ENCODE measurements around the gene DNHD1. TPM values are rescaled to one million over a fixed set of nuclear protein-coding genes. Genes with fewer than 3 reads are reported as not detected.

Gene DNHD1
- total RNA-seq, 1 donor from 2014 or later: 4.7 TPM

- H3K36me3 ChIP-seq (ENCODE audit: control insufficient read depth in 3 of 3, insufficient read depth in 3 of 3, low read length in 3 of 3): peaks cover 7 to 15% (median 12%) of the 10 kb centered on the region in 3 donors
- H3K9ac ChIP-seq (ENCODE audit: low read depth in 1 of 3, low read length in 3 of 3): peak overlapping the region in 1 of 3 donors; percentile 22
- peaks cover 13 to 36% (median 24%) of the 10 kb centered on the region in 3 donors for H3K4me1 ChIP-seq (ENCODE audit: control insufficient read depth in 3 of 3, insufficient read depth in 3 of 3, low read length in 3 of 3)
- peak overlapping the region; percentile 42 for H3K27ac ChIP-seq (ENCODE audit: low read depth, low read length)
- H3K9me3 ChIP-seq (ENCODE audit: control insufficient read depth in 3 of 3, low read length in 3 of 3): no peaks in the 10 kb centered on the region
- H3K4me3 ChIP-seq (ENCODE audit: low read length in 3 of 3): peak overlapping the region in 1 of 3 donors; percentile 31
- no peaks in the 10 kb centered on the region for H3K27me3 ChIP-seq (ENCODE audit: control insufficient read depth in 3 of 3, insufficient read depth in 3 of 3, low read length in 3 of 3)
Observed at GRCh38 chr11:6468712-6469495, 28.2 kb upstream of the DNHD1 start.

GRCh38 chr11:6469599-6469998 lies 27.5 kb upstream of the DNHD1 start:
- Histone ChIP-seq H3K4me3 (ENCODE audit: low read length in 3 of 3) (peak overlapping the region in 1 of 3 donors; percentile 31), H3K9me3 (ENCODE audit: control insufficient read depth in 3 of 3, low read length in 3 of 3) (no peaks in the 10 kb centered on the region), H3K27me3 (ENCODE audit: control insufficient read depth in 3 of 3, insufficient read depth in 3 of 3, low read length in 3 of 3) (no peaks in the 10 kb centered on the region), H3K36me3 (ENCODE audit: control insufficient read depth in 3 of 3, insufficient read depth in 3 of 3, low read length in 3 of 3) (peaks cover 4 to 8% (median 8%) of the 10 kb centered on the region in 3 donors), H3K9ac (ENCODE audit: low read depth in 1 of 3, low read length in 3 of 3) (peak overlapping the region in 1 of 3 donors; percentile 22), H3K27ac (ENCODE audit: low read depth, low read length) (peak overlapping the region; percentile 42), H3K4me1 (ENCODE audit: control insufficient read depth in 3 of 3, insufficient read depth in 3 of 3, low read length in 3 of 3) (peaks cover 19 to 42% (median 27%) of the 10 kb centered on the region in 3 donors)

GRCh38 chr11:6472934-6473333 lies 24.1 kb upstream of the DNHD1 start:
- H3K36me3 ChIP-seq (ENCODE audit: control insufficient read depth in 3 of 3, insufficient read depth in 3 of 3, low read length in 3 of 3): peaks cover 12 to 16% (median 14%) of the 10 kb centered on the region in 3 donors
- peak overlapping the region; percentile 70 to 93 (median 81) for H3K4me3 ChIP-seq (ENCODE audit: low read length in 3 of 3)
- no peaks in the 10 kb centered on the region for H3K9me3 ChIP-seq (ENCODE audit: control insufficient read depth in 3 of 3, low read length in 3 of 3)
- no peaks in the 10 kb centered on the region for H3K27me3 ChIP-seq (ENCODE audit: control insufficient read depth in 3 of 3, insufficient read depth in 3 of 3, low read length in 3 of 3)
- peaks cover 18 to 33% (median 24%) of the 10 kb centered on the region in 3 donors for H3K4me1 ChIP-seq (ENCODE audit: control insufficient read depth in 3 of 3, insufficient read depth in 3 of 3, low read length in 3 of 3)
- no peak overlapping the region for H3K27ac ChIP-seq (ENCODE audit: low read depth, low read length)
- H3K9ac ChIP-seq (ENCODE audit: low read depth in 1 of 3, low read length in 3 of 3): peak overlapping the region; percentile 44 to 94 (median 79)

GRCh38 chr11:6473451-6474412 lies 23.3 kb upstream of the DNHD1 start, which contains the start of gene TRIM3:
TRIM3 (minus strand) TSS chr11:6473941; CDS start chr11:6465695, 8,246 bp downstream.
- H3K36me3 ChIP-seq (ENCODE audit: control insufficient read depth in 3 of 3, insufficient read depth in 3 of 3, low read length in 3 of 3): peaks cover 20 to 23% (median 22%) of the 10 kb centered on the region in 3 donors
- peak within 1 kb of the TSS; percentile 82 to 94 (median 94) for H3K9ac ChIP-seq (ENCODE audit: low read depth in 1 of 3, low read length in 3 of 3)
- H3K27me3 ChIP-seq (ENCODE audit: control insufficient read depth in 3 of 3, insufficient read depth in 3 of 3, low read length in 3 of 3): no peaks in the 10 kb centered on the region
- H3K4me3 ChIP-seq (ENCODE audit: low read length in 3 of 3): peak within 1 kb of the TSS; percentile 81 to 93 (median 90)
- peak within 1 kb of the TSS; percentile 89 for H3K27ac ChIP-seq (ENCODE audit: low read depth, low read length)
- H3K9me3 ChIP-seq (ENCODE audit: control insufficient read depth in 3 of 3, low read length in 3 of 3): no peaks in the 10 kb centered on the region
- peaks cover 18 to 29% (median 22%) of the 10 kb centered on the region in 3 donors for H3K4me1 ChIP-seq (ENCODE audit: control insufficient read depth in 3 of 3, insufficient read depth in 3 of 3, low read length in 3 of 3)

- H3K36me3 ChIP-seq (ENCODE audit: control insufficient read depth in 3 of 3, insufficient read depth in 3 of 3, low read length in 3 of 3): peaks cover 26 to 27% (median 27%) of the 10 kb centered on the region in 3 donors
- peak overlapping the region; percentile 70 to 77 (median 75) for H3K4me3 ChIP-seq (ENCODE audit: low read length in 3 of 3)
- peak overlapping the region; percentile 89 for H3K27ac ChIP-seq (ENCODE audit: low read depth, low read length)
- H3K9me3 ChIP-seq (ENCODE audit: control insufficient read depth in 3 of 3, low read length in 3 of 3): no peaks in the 10 kb centered on the region
- H3K4me1 ChIP-seq (ENCODE audit: control insufficient read depth in 3 of 3, insufficient read depth in 3 of 3, low read length in 3 of 3): peaks cover 18 to 22% (median 20%) of the 10 kb centered on the region in 3 donors
- H3K27me3 ChIP-seq (ENCODE audit: control insufficient read depth in 3 of 3, insufficient read depth in 3 of 3, low read length in 3 of 3): no peaks in the 10 kb centered on the region
- H3K9ac ChIP-seq (ENCODE audit: low read depth in 1 of 3, low read length in 3 of 3): peak overlapping the region; percentile 82 to 85 (median 85)
Observed at GRCh38 chr11:6474413-6474792, 22.7 kb upstream of the DNHD1 start.

- H3K4me1 ChIP-seq (ENCODE audit: control insufficient read depth in 3 of 3, insufficient read depth in 3 of 3, low read length in 3 of 3): peaks cover 19 to 22% (median 22%) of the 10 kb centered on the region in 3 donors
- peak overlapping the region; percentile 89 for H3K27ac ChIP-seq (ENCODE audit: low read depth, low read length)
- H3K9ac ChIP-seq (ENCODE audit: low read depth in 1 of 3, low read length in 3 of 3): peak overlapping the region in 2 of 3 donors; percentile 7 to 85
- no peaks in the 10 kb centered on the region for H3K9me3 ChIP-seq (ENCODE audit: control insufficient read depth in 3 of 3, low read length in 3 of 3)
- peaks cover 27 to 31% (median 31%) of the 10 kb centered on the region in 3 donors for H3K36me3 ChIP-seq (ENCODE audit: control insufficient read depth in 3 of 3, insufficient read depth in 3 of 3, low read length in 3 of 3)
- no peak overlapping the region for H3K4me3 ChIP-seq (ENCODE audit: low read length in 3 of 3)
- H3K27me3 ChIP-seq (ENCODE audit: control insufficient read depth in 3 of 3, insufficient read depth in 3 of 3, low read length in 3 of 3): no peaks in the 10 kb centered on the region
Observed at GRCh38 chr11:6474806-6475500, 22.1 kb upstream of the DNHD1 start.

- Histone ChIP-seq H3K27me3 (ENCODE audit: control insufficient read depth in 3 of 3, insufficient read depth in 3 of 3, low read length in 3 of 3) (no peaks in the 10 kb centered on the region), H3K27ac (ENCODE audit: low read depth, low read length) (no peak overlapping the region), H3K9me3 (ENCODE audit: control insufficient read depth in 3 of 3, low read length in 3 of 3) (no peaks in the 10 kb centered on the region), H3K36me3 (ENCODE audit: control insufficient read depth in 3 of 3, insufficient read depth in 3 of 3, low read length in 3 of 3) (peaks cover 27 to 31% (median 31%) of the 10 kb centered on the region in 3 donors), H3K4me1 (ENCODE audit: control insufficient read depth in 3 of 3, insufficient read depth in 3 of 3, low read length in 3 of 3) (peaks cover 26 to 28% (median 28%) of the 10 kb centered on the region in 3 donors), H3K9ac (ENCODE audit: low read depth in 1 of 3, low read length in 3 of 3) (no peak overlapping the region), H3K4me3 (ENCODE audit: low read length in 3 of 3) (no peak overlapping the region)
Observed at GRCh38 chr11:6475936-6476335, 21.1 kb upstream of the DNHD1 start.

GRCh38 chr11:6476571-6476970 lies 20.5 kb upstream of the DNHD1 start:
- no peak overlapping the region for H3K4me3 ChIP-seq (ENCODE audit: low read length in 3 of 3)
- H3K27me3 ChIP-seq (ENCODE audit: control insufficient read depth in 3 of 3, insufficient read depth in 3 of 3, low read length in 3 of 3): no peaks in the 10 kb centered on the region
- no peaks in the 10 kb centered on the region for H3K9me3 ChIP-seq (ENCODE audit: control insufficient read depth in 3 of 3, low read length in 3 of 3)
- no peak overlapping the region for H3K27ac ChIP-seq (ENCODE audit: low read depth, low read length)
- H3K9ac ChIP-seq (ENCODE audit: low read depth in 1 of 3, low read length in 3 of 3): no peak overlapping the region
- peaks cover 27 to 31% (median 31%) of the 10 kb centered on the region in 3 donors for H3K36me3 ChIP-seq (ENCODE audit: control insufficient read depth in 3 of 3, insufficient read depth in 3 of 3, low read length in 3 of 3)
- H3K4me1 ChIP-seq (ENCODE audit: control insufficient read depth in 3 of 3, insufficient read depth in 3 of 3, low read length in 3 of 3): peaks cover 26 to 33% (median 28%) of the 10 kb centered on the region in 3 donors

GRCh38 chr11:6480299-6480914 lies 16.7 kb upstream of the DNHD1 start:
- peaks cover 26 to 38% (median 28%) of the 10 kb centered on the region in 3 donors for H3K4me1 ChIP-seq (ENCODE audit: control insufficient read depth in 3 of 3, insufficient read depth in 3 of 3, low read length in 3 of 3)
- peaks cover 44 to 54% (median 44%) of the 10 kb centered on the region in 3 donors for H3K36me3 ChIP-seq (ENCODE audit: control insufficient read depth in 3 of 3, insufficient read depth in 3 of 3, low read length in 3 of 3)
- H3K9ac ChIP-seq (ENCODE audit: low read depth in 1 of 3, low read length in 3 of 3): peak overlapping the region; percentile 88 to 98 (median 96)
- H3K9me3 ChIP-seq (ENCODE audit: control insufficient read depth in 3 of 3, low read length in 3 of 3): no peaks in the 10 kb centered on the region
- H3K4me3 ChIP-seq (ENCODE audit: low read length in 3 of 3): peak overlapping the region; percentile 96 to 99 (median 97)
- H3K27ac ChIP-seq (ENCODE audit: low read depth, low read length): peak overlapping the region; percentile 96
- H3K27me3 ChIP-seq (ENCODE audit: control insufficient read depth in 3 of 3, insufficient read depth in 3 of 3, low read length in 3 of 3): no peaks in the 10 kb centered on the region
